ENCODE measurements around the gene SARDH.

Gene SARDH

DNA sequence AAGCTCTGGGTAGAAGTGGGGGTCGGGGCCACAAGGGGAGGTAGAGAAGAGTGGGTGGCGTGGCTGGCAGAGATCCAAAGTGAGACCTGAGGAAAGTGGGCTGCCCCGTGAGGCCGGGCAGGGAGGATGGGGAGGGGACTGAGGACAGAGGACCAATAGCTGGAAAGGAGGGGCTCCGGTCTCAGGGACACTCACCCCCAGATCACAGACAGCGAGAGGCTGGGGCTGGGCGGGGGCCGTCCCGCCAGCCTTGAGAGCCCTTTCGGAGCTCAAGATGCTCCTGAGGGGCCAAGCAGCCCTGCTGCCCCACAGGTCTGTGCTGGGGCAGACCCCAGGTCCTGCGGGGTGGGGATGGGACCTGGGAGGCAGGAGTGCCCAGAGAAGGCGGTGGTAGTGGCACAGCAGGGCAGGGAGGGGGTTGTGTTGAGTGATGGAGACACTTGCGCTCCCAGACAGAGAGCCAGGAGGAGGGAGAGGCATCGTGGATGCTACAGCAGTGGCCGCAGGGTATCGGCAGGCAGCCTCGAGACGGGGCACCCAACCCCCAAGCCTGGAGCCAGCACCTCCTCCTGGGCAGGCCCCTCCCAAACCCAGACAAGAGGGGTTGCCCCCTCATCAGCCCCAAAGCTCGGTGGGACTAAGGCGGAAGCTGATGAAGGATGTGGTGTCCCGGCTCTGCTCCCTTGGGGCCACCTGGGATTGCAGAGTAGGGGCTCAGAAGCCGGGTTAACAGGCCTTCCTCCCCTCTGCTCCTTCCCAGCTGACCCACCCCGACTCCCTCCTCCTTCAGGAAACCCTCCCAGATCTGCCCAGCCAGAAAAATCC is 3.4 kb downstream of the SARDH start:
- no peak for DNase-seq (ENCODE audit: insufficient read length, low spot score)

DNA sequence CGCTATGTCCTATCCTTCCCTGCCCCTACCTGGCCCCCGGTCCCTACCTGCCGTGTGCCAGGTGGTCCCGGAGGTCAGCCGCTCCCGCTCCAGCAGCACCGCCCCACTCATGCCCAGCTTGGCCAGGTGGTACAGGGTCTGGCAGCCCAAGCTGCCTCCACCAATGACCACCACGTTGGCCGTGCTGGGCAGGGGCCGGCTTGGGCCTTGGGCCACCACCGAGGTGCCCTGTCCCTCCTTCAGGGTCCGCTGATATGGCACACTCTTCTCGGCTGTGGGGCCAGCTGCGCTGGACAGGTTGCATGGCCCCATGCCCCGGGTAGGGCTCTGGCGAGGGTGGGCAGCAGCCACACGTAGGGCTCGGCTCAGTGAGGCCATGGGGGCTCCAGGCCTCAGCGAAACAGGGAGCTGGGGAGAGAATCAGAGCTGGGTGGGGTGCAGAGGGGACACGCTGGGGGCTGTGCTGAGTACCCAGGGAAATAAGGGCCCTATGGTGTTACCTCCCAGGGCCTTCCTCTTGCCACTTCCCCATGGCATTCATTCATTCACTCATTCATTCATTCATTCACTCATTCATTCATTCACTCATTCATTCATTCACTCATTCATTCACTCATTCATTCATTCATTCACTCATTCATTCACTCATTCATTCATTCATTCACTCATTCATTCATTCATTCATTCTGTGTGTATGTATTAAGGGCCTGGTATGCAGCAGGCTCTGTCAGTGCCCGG is 4.2 kb downstream of the SARDH start:
- FAIRE-seq = no peak
- no peak for DNase-seq (ENCODE audit: insufficient read length, low spot score)

More for the DNA sequence above, 3.4 kb downstream of the SARDH start:
- no peak for FAIRE-seq

DNA sequence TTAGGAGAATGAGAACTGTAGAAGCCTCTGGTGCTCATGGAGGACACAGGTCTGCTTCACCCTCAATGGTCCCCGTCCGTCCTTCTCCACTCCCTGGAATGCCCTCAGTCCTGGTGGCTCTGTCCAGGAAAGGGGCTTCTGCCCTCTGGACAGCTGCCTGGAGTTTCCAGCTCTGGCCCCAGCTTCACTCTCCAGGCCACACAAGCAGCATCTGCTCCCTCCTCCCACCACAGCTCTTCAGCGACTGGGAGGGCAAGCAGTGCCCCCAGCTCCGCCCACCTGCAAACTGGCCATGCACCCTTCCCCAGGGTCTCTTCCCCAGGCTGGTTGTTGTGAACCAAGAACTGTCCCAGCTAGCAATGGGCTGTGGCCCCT is 4.7 kb downstream of the SARDH start:
- FAIRE-seq = no peak

DNA sequence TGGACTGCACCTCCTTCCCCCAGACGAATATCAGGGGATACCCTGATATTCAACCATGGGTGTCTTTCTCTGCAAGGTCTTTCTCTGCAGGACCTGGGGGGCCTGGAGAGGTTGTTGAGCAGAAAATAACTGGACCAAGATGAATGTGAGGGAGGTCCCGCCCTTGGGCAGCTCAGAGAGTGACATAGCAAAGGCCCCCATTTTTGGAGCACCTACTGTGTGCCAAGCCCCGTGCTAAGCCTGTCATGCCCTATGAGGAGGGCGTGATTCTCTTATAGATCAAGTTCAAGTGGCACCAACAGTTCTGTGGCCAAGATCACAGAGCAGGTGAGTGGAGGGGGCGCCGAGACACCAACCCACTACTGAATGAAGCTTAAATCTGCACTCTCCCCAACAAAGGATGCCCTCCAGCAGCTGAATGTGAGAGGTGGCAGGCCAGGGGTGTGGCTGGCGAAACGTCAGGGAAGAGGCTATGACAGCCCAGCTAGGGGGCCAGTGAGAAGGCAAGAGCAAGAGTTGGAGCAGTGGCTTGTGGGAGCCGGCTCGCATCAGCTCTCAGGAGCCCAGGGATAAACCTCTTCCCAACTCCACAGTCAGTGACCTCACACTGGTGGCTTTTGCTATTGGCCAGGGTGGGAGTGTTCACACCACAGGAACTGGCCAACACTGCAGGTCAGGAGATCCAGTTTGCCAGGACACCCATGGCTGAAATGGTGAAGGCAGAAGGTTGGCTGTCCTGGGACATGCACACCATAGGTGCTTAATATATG is 5.3 kb downstream of the SARDH start:
- no peak for DNase-seq (ENCODE audit: insufficient read length, low spot score)
- no peak for FAIRE-seq

More for the DNA sequence above, 4.7 kb downstream of the SARDH start:
- no peak for DNase-seq (ENCODE audit: insufficient read length, low spot score)

DNA sequence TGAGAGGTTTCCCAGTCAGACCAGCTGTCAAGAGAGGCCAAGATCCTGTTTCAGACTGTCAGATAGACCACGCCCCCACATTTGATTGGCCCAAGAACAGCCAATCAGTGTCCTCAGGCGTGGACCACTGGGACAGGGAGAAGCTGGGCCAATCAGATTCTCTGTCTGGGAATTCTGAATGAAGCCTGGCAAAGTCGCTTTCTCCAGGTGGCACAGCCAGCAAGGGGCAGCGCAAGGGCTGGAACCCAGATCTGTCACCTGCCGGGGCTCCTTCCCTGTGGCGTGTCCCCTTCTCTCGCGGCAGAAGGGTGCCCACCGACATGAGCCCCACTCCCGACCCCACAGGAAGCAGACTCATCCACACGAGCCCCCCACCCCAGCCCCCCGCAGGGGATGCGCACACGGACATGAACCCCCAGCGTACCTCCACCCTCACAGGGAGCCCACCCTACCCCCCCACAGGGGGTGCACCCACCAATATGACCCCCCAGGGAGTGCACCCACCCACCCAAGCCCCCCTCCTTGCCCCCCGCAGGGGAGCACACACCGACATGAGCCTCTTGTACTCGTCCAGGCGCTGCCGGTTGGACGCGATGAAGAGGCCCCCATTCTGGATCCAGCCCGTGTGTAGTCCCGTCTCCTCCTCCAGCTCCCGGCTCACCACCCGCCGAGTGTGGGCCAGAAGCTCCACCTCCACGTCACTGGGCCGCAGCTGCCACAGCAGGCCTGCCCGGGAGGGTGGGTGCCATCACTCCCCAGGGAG is 6.1 kb downstream of the SARDH start:
- FAIRE-seq = no peak
- DNase-seq (ENCODE audit: insufficient read length, low spot score) = peak; percentile 52

DNA sequence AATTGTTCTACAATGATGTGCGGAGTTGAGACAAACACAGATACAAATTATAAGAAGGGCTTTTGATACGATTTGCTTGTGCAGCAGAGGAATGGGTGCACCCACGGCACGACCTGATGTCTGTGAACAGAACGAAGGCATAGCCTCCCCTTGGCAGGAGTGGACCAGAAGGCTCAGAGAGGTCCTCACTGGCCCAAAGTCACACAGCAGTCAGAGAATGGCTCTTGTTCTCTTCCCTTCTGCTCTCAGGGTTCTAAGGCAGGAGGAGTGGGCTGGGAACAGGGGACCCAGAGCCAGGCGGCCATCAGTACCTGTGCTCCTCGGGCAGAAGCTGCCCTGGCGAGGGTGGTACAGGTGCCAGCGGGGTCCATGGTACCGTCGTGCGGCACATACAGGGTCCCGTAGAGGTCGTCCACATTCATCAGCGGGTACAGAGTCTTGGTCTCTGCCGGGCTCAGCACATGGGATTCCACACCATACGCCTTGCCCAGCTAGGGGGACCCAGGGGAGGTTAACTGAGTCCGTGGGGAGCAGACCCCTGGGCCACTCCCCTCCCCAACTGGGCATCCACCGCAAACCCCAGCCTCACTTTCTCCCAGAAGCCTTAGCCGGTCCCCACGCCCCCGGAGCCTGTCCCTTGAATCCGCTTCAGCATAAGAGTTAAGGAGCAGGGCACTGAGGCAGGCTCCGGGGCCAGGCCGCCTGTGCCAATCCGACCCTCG is 7.0 kb downstream of the SARDH start:
- DNase-seq (ENCODE audit: insufficient read length, low spot score) (no peak), FAIRE-seq (no peak)

DNA sequence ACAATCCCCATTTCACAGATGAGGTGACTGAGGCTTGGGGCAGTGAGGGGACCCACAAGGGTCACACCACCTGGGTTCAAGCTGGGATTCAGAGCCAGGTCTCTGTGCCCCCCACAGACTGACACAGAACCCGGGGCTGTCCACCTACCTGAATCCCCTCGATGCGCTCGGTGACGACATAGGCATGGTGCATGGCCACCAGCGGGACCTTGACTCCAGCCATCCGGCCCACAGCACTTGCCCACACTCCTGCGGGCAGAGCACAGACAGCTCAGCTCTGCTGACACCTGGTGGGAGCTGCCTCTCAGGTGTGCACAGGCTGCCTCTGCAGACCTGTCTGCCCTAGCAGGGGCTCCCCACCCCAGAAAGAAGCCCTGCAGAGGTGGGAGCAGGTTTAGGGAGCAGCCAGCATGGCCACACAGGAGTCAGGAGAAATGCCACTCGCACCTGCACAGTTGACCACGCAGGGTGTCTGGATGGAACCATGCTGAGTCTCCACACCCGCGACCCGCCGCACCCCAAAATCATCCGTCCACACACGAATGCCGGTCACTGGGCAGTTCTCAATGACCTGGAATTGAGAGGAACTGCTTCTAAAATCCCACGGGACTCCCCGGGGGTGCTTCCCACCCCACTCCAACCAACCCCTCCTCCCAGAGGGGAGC is 8.4 kb downstream of the SARDH start:
- FAIRE-seq = no peak
- no peak for DNase-seq (ENCODE audit: insufficient read length, low spot score)

DNA sequence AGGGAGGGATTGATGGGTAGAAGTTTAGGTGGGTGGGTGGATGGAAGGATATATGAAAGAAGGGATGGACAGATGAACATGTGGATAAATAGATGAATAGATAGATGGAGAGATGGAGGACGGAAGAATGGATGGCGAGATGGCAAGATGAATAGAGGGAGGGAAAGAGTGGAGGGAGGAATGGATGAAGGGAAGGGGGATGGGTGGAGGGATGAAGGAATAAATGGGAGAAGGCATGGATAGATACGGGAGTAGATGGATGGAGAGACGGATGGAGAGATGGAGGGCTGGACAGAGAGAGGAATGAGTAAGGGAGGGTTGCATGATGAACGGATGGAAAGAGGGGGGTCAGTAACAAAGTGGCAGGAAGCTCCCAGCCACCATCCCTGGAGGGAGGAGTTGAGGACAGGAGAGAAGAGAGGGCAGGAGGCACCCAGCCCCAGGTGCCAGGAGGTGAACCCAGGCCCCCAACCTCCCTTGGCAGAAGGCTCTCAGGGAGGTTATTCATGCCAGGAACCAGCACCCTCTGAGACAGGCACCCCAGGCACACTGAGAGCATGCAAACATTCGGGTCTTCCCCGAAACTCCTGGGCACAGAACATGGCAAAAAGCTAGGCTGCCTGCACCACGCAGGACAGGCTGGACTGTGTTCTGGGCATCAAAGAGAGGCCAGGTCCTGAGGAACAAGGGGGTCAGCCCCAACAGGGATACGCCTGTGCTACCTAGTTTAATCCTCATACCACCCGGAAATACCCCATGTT is 9.1 kb downstream of the SARDH start:
- FAIRE-seq (no peak), DNase-seq (ENCODE audit: insufficient read length, low spot score) (no peak)

DNA sequence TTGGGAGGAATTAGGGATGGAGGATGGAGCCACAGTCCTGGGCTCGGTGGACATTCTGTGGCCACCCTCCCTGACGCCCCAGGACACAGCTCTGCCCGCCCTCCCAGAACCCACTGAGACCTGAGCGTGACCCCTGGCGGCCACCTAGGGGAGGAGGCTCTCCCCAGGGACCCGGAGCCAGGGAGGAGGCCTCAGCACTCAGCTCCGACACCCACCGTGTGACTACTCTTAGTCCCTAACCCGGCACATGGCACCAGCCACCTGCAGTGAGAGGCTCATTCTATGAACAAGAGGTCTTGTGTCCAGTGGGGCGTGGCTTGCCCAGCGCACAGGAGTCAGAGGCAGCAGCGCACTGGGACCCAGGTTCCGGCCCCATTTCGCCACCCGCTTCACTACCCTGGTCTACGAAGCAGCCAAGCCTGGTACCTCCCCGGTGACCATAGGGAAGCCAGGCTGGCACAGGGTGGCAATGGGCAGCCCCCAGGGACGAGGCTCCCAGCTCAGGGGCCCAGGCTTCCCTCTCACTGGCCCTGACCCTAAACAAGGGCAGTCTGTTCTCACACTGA is 10.2 kb downstream of the SARDH start:
- no peak for FAIRE-seq
- no peak for DNase-seq (ENCODE audit: insufficient read length, low spot score)

DNA sequence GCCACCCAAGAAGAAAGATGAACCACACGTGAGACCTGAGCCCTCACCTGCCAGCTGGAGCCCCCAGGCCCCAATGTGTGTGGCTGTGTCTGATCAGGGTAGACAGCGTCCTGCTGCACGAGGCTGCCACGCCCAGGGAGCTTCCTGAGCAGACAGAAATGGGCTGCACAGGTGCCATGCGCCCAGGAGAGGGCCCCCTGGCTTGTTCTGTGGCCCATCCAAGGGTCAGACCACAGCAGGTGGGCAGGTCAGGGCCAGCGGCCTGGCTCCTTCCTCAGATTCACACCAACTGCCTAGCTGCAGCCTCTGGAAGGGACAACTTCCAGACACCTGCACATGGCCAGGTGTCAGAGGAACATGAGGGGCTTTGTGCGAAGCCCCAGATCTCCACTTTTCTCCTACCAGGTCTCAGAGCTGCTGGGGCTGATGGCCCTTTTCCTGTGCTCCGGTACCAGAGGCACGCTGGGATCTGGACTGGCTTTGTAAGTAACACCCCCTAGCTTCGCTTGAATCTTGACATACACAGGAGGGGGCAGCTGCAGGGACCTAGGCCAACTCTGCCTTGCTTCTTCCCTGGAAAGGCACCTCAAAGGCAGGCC is 10.8 kb downstream of the SARDH start:
- no peak for FAIRE-seq
- DNase-seq (ENCODE audit: insufficient read length, low spot score) = no peak

DNA sequence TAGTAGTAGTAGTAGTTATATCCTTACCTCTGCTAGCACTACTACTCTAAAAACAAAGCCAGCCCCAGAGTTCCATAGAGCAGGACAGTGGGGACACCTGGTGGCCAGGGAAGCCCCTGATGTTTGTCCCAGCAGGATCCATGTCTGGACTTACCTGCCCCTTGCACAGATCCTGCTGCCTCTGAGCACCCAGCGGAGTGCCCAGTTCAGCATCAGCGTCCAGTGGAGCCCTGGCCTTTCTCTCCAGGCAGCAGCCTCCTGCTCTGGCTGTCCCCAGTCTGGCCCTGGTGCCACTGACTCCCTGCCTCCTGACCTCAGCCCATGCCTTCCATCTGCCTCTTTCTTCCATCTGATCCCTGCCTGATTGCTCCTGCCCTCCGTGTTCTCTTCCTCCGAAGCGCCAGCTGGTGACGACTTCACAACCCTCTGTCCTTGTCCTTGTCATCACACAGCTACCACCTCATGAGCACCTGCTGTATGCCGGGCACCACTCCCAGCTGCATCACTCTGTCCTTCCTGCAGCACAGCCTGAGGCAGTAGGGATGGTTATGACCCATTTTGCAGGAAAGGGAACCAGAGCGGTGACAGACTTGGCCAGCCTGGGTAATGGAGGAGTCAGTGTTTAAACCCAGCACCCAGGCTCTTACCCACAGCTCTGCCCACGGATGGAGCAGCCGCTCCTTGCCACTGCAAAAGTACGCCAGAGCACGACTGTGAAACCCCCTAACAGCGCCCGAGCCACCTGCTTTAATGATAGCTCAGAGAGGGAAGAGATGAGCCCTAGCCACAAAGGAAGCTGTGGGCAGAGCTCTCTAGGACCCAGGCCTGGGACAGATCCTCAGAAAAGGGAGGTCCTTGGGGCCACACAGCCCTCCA is 11.5 kb downstream of the SARDH start:
- FAIRE-seq = no peak

DNA sequence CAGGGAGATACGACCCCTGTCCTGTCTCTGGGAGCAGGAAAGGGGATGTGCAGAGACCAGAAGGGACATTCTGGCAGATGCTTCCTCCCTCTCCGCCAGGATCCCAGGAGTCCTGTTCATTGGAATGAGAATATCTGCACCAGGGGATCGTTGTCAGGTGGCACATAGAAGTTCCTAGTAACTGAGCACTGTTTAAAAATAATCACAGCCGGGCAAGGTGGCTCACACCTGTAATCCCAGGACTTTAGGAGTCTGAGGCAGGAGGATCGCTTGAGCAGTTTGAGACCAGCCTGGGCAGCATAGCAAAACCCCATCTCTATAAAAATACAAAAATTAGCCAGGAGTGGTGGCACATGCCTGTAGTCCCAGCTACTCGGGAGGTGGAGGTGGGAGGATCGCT is 12.3 kb downstream of the SARDH start:
- FAIRE-seq = no peak
- no peak for DNase-seq (ENCODE audit: insufficient read length, low spot score)

More for the DNA sequence above, 11.5 kb downstream of the SARDH start:
- DNase-seq (ENCODE audit: insufficient read length, low spot score) = peak; percentile 64

DNA sequence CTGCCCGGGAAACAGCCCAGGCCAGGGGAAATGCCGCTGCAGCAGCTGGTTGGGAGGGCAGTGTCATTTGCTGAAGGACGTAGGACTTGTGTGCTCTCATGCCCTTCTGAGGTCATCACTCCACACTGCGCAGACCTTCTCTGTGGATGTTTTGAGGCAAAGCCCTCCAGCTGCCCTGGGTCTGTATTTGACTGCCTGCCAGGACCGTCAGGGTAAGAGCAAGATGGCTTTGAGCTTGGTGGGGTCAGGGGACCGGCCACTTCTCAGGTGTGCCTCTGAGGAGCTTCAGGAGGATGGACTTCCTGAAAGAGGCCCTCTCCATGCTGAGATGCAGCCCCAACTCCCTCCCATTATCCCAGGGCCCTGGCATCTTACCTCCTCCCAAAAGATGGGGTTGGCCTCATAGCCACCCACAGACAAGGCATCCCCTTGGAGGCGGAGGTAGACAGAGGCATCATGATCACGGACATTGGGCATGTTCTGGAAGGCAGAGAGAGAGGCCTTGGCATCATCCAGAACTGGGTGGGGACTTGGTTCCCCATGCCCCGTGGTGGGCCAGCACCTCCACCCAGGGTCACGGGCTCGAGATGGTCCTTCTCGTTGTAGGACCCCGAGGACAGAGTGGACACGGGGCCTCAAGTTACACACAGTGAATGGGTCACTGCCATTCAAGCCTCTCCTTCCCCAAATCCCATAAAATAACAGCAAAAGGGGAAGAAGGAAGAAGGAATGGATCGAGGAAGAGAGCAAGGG is 19.4 kb downstream of the SARDH start:
- DNase-seq (ENCODE audit: insufficient read length, low spot score) (no peak), FAIRE-seq (no peak)

DNA sequence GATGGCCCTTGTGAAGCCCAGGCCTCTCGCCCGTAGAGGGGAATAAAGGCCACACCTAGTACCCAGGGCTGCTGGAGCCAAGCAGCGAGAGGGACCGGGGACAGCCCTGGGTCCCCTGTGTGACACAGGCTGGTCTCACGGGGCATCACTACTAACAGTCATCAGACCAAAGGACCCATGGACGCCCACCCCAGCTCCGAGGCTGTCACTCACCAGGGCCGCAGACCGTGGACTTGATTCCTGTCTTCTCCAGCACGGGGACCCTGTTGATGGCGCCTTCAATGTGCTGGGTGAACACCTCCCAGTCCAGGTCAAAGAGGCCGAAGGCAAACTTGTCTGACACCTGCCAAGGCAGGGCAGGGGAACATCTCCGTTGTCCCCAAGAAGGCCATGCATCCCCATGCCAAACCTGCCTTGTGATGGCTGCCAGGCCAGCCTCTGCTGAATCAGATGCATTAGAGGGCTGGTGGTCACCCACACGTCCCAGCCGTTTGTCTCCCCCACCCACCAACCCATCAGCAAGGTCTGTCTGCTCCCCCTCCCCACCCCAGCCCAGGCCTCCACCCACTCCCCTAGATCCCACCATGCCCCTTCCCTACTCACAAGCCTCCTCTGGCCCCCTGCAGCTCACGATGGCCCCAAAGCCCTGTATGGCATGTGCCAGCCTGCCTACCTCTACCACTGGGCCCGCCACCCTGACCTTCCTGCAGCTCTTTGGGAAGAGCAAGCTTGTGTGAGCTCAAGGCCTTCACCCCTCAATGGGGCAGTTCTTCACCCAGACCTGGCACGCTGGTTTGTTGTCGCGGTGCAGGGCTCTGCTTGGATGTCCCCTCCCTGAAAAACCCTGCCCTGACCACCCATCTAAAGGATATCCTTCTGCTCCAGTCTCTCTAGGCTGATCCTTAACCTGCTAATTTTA is 20.8 kb downstream of the SARDH start:
- no peak for FAIRE-seq
- no peak for DNase-seq (ENCODE audit: insufficient read length, low spot score)

DNA sequence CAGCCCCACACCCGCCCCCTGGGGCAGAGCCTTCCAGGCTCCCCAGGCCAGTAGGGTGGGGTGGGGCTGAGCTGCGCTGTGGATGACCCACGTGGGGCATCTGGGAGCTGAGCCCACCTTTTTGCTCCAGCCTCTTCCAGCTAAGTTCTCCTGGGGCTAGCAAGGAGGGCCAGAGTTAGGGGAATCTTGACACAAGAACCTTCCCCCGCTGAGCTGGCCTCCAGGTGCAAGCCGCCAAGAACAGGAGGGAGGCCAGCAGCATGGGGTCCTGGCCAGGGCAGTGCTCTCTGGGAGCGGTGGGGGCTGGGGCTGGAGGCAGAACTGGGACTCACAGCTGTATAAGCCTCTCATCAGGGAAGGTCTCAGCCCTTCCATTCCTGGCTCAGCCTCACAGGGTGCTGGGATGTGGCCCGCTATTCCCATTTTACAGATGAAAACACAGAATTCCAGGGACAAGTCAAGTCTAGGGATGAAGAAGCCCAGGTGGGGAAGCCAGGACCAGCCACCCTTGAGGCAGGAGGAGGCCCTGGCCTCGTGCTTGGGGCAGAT is 21.5 kb downstream of the SARDH start:
- no peak for FAIRE-seq
- DNase-seq (ENCODE audit: insufficient read length, low spot score) = no peak

Data from HTR-8/SVneo (cell line).